HepG2 (cell line): Measurements from ENCODE around the gene SMG5. TPM values are rescaled to one million over a fixed set of nuclear protein-coding genes. Genes with fewer than 3 reads are reported as not detected.

ENCODE experiments used
- ATAC-seq: fragments of 200-7000 bp; cut with Tn5 transposase; 3 replicates; pipeline ENCODE4 v1.9.1; 2020; ENCODE audit warnings: mild to moderate bottlenecking, moderate library complexity
- BruUV-seq: library from RNA; stranded (reverse); fragments of 400-500 nt; replicated peaks from 2 replicates; lab custom pipeline; 2021; lab: Mats Ljungman, UMichigan
- CTCF ChIA-PET: fragments of 300-600 bp; formaldehyde crosslinking; extraction: SDS; loops from one replicate; lab custom pipeline; 2021; ENCODE audit warnings: low total read pairs, inconsistent platforms, low intra/inter-chr PET ratio; lab: Yijun Ruan, JAX
- POLR2A ChIA-PET: fragments of 350-600 bp; sonication (Branson Sonifier 250); formaldehyde crosslinking; loops from one replicate; lab custom pipeline; 2020; ENCODE audit warnings: antibody characterized with exemption, inconsistent platforms; lab: Yijun Ruan, JAX
- DNase-seq: peaks from one replicate; pipeline ENCODE4 v3.0.0-alpha.2; 2015; ENCODE audit warnings: low spot score
- FAIRE-seq: peaks from 3 replicates; lab custom pipeline; 2011; peaks lifted over from hg19 to GRCh38; lab: Jason Lieb, UNC
- H2AFZ ChIP-seq: one replicate; pipeline ENCODE4 v1.6.1; 2011; ENCODE audit warnings: low read length, inconsistent platforms
- H3K27ac ChIP-seq: fragments of 300-600 bp; 3 replicates; pipeline ENCODE4 v1.8.0; 2011; ENCODE audit warnings: mixed run types, mild to moderate bottlenecking, mixed read lengths, low read length, inconsistent platforms; ENCODE audit not compliant: insufficient read depth; ENCODE audit errors: extremely low read length
- H3K27me3 ChIP-seq, 2 experiments: fragments of 200-600 bp in 1 of 2; 2 replicates in 1 of 2; 3 replicates in 1 of 2; pipeline versions ENCODE4 v1.6.0 to v1.8.0; 2011; ENCODE audit warnings: low read length in 2 of 2, mild to moderate bottlenecking in 2 of 2, moderate library complexity in 2 of 2, inconsistent platforms in 1 of 2; ENCODE audit not compliant: insufficient read depth in 2 of 2, control insufficient read depth in 1 of 2
- H3K36me3 ChIP-seq, 2 experiments: fragments of 200-600 bp in 1 of 2; replicated peaks in 1 of 2; 2 replicates in 1 of 2; 3 replicates in 1 of 2; pipeline versions ENCODE4 v1.5.1 to v1.8.0; 2011; ENCODE audit warnings: low read length in 2 of 2, inconsistent platforms in 1 of 2; ENCODE audit not compliant: insufficient read depth in 2 of 2, control insufficient read depth in 1 of 2
- H3K4me1 ChIP-seq: 2 replicates; pipeline ENCODE4 v1.5.1; 2012; ENCODE audit warnings: low read length, inconsistent platforms; ENCODE audit not compliant: insufficient read depth
- H3K4me2 ChIP-seq: 2 replicates; pipeline ENCODE4 v1.6.0; 2011; ENCODE audit warnings: low read depth, low read length, inconsistent platforms
- H3K4me3 ChIP-seq, 3 experiments: fragments of 200-600 bp in 1 of 3; sonication (generic), shearing (Covaris generic) in 1 of 3; replicated peaks in 1 of 3; 2 replicates each; pipeline ENCODE4 v1.5.1; 2011 to 2016; ENCODE audit warnings: low read length in 3 of 3, inconsistent platforms in 2 of 3, low read depth in 2 of 3, mild to moderate bottlenecking in 2 of 3, control low read depth in 1 of 3, mixed read lengths in 1 of 3; ENCODE audit not compliant: insufficient read depth in 1 of 3
- H3K79me2 ChIP-seq: one replicate; pipeline ENCODE4 v1.6.1; 2011; ENCODE audit warnings: low read length, inconsistent platforms; ENCODE audit not compliant: insufficient read depth
- H3K9ac ChIP-seq: 2 replicates; pipeline ENCODE4 v1.6.0; 2011; ENCODE audit warnings: mild to moderate bottlenecking, low read depth, low read length, inconsistent platforms; ENCODE audit not compliant: insufficient read depth
- H3K9me3 ChIP-seq: 2 replicates; pipeline ENCODE4 v1.5.1; 2012; ENCODE audit warnings: mild to moderate bottlenecking, low read length
- H4K20me1 ChIP-seq: 2 replicates; pipeline ENCODE4 v1.6.0; 2011; ENCODE audit warnings: inconsistent platforms, mild to moderate bottlenecking, low read length, moderate library complexity; ENCODE audit not compliant: insufficient read depth
- FOXK2 ChIP-seq: fragments of 450-650 bp; IDR thresholded peaks from 2 replicates; pipeline ENCODE4 v1.6.1; 2016
- HDAC1 ChIP-seq: sonication (generic); formaldehyde crosslinking; IDR thresholded peaks from 2 replicates; pipeline ENCODE4 v1.5.1; 2020; ENCODE audit warnings: mild to moderate bottlenecking, missing genetic modification reagents
- HNRNPLL ChIP-seq: fragments of 200-400 bp; formaldehyde crosslinking; IDR thresholded peaks from 2 replicates; pipeline ENCODE4 v1.6.1; 2017; ENCODE audit warnings: mild to moderate bottlenecking, low read depth, low read length; ENCODE audit not compliant: poor library complexity, severe bottlenecking
- KDM5A ChIP-seq: fragments of 200-600 bp; sonication (generic); IDR thresholded peaks from 2 replicates; pipeline ENCODE4 v1.7.0; 2018; ENCODE audit warnings: antibody characterized with exemption, mild to moderate bottlenecking, low read length, borderline replicate concordance
- KMT2A ChIP-seq: sonication (generic); formaldehyde crosslinking; IDR thresholded peaks from 2 replicates; pipeline ENCODE4 v1.4.0; 2020; ENCODE audit warnings: missing genetic modification reagents
- NCOA2 ChIP-seq: sonication (generic); formaldehyde crosslinking; IDR thresholded peaks from 2 replicates; pipeline ENCODE4 v1.8.0; 2022; ENCODE audit warnings: inconsistent platforms
- PITX1 ChIP-seq: sonication (generic); formaldehyde crosslinking; IDR thresholded peaks from 2 replicates; pipeline ENCODE4 v1.5.1; 2020; ENCODE audit warnings: mild to moderate bottlenecking, missing genetic modification reagents
- PLSCR1 ChIP-seq: sonication (generic); formaldehyde crosslinking; IDR thresholded peaks from 2 replicates; pipeline ENCODE4 v1.5.0; 2020; ENCODE audit warnings: missing genetic modification reagents, mild to moderate bottlenecking, borderline replicate concordance
- PTBP1 ChIP-seq: fragments of 200-400 bp; formaldehyde crosslinking; IDR thresholded peaks from 2 replicates; pipeline ENCODE4 v1.6.1; 2018; ENCODE audit warnings: low read length, low read depth; ENCODE audit not compliant: poor library complexity, severe bottlenecking
- SIN3B ChIP-seq: fragments of 150-350 bp; IDR thresholded peaks from 2 replicates; pipeline ENCODE4 v1.6.1; 2014; ENCODE audit warnings: low read length
- SPEN ChIP-seq: sonication (generic); formaldehyde crosslinking; IDR thresholded peaks from 2 replicates; pipeline ENCODE4 v1.5.1; 2020; ENCODE audit warnings: low read depth, mild to moderate bottlenecking, missing genetic modification reagents
- ZMAT3 ChIP-seq: sonication (generic); formaldehyde crosslinking; conservative IDR thresholded peaks from 2 replicates; pipeline ENCODE4 v1.7.0; 2021; ENCODE audit warnings: missing genetic modification reagents
- ZNF260 ChIP-seq: sonication (generic); formaldehyde crosslinking; IDR thresholded peaks from 2 replicates; pipeline ENCODE4 v1.4.0; 2020; ENCODE audit warnings: missing genetic modification reagents, low read depth, mild to moderate bottlenecking, borderline replicate concordance
- ZNF329 ChIP-seq: sonication (generic); formaldehyde crosslinking; IDR thresholded peaks from 2 replicates; pipeline ENCODE4 v1.9.0; 2021; ENCODE audit warnings: low read depth, mild to moderate bottlenecking, missing genetic modification reagents
- ZNF335 ChIP-seq: sonication (generic); formaldehyde crosslinking; IDR thresholded peaks from 2 replicates; pipeline ENCODE4 v1.4.0; 2020; ENCODE audit warnings: missing genetic modification reagents
- ZNF354B ChIP-seq: sonication (generic); formaldehyde crosslinking; IDR thresholded peaks from 2 replicates; pipeline ENCODE4 v1.8.0; 2022; ENCODE audit warnings: mild to moderate bottlenecking, missing genetic modification reagents
- ZNF549 ChIP-seq: sonication (generic); formaldehyde crosslinking; IDR thresholded peaks from 2 replicates; pipeline ENCODE4 v1.5.0; 2020; ENCODE audit warnings: missing genetic modification reagents
- WGBS: methylation state at CpG from one replicate; pipeline ENCODE4 v1.1.6; 2017; ENCODE audit warnings: low lambda C conversion rate; 5-methylcytosine and 5-hydroxymethylcytosine counted together
- in situ Hi-C: cut with HindIII; loops from 2 replicates; pipeline ENCODE4 v1.10.0; 2017; ENCODE audit warnings: low pct_unique_long_range_greater_than_20kb; ENCODE audit not compliant: extremely low pct_ligation_motif_present
- intact Hi-C: fragments of 100-400 bp; cut with micrococcal nuclease; formaldehyde crosslinking; loops from one replicate; pipeline ENCODE4 v1.10.0; 2022; ENCODE audit not compliant: unreplicated experiment
- polyA plus RNA-seq, 8 experiments: library from polyadenylated mRNA; depleted of rRNA in 3 of 8; stranded (reverse) in 7 of 8; unstranded in 1 of 8; fragments of >200 nt; fragmentation: Illumina TruSeq in 4 of 8; extraction: Trizol in 4 of 8; gene quantifications; 2 replicates each; pipeline versions ENCODE4 v1.2.1 to v1.2.3, GENCODE V29; 2011 to 2016; ENCODE audit warnings: low read depth in 4 of 8, missing spikeins in 1 of 8, mixed read lengths in 1 of 8; ENCODE audit not compliant: insufficient read depth in 1 of 8
- total RNA-seq, 5 experiments: library from RNA; depleted of rRNA; stranded (reverse); fragments of >200 nt; fragmentation: Illumina TruSeq; extraction: Trizol; gene quantifications; 2 replicates each; pipeline ENCODE4 v1.2.3, GENCODE V29; 2016; ENCODE audit warnings: low read depth in 1 of 5
- TF ChIP-seq, protein P1 (sequence below): sonication (generic); formaldehyde crosslinking; IDR thresholded peaks from 2 replicates; pipeline ENCODE4 v1.4.0; 2020; ENCODE audit warnings: missing genetic modification reagents
- TF ChIP-seq, protein P2 (sequence below): sonication (generic); formaldehyde crosslinking; IDR thresholded peaks from 2 replicates; pipeline ENCODE4 v1.8.0; 2022; ENCODE audit warnings: missing genetic modification reagents, mild to moderate bottlenecking, moderate library complexity, borderline replicate concordance
- TF ChIP-seq, protein P3 (sequence below): IDR thresholded peaks from 2 replicates; pipeline ENCODE4 v1.6.1; 2012; ENCODE audit warnings: inconsistent platforms

Gene SMG5
- total and polyA plus RNA-seq, 2 of the 13 experiments (the other 11 are each of a cell fraction or from before 2014, with no cell fraction given) = 50.5 to 84.0 TPM

- WGBS = 95% methylated on average over 1 of the region's 1 CpG
- H3K9ac ChIP-seq = no peak overlapping the region
- no peak overlapping the region for H2AFZ ChIP-seq
- FAIRE-seq = no peak
- peaks cover 4% of the 10 kb centered on the region; the same call in 1 of the 2 replicates for H4K20me1 ChIP-seq
- POLR2A ChIA-PET = interaction anchor here (1.0 to 1.1 kb wide), 2 partner anchors 14 to 37 kb away, joined by 3 to 6 read pairs; partner anchors contain the start of gene SMG5
- H3K79me2 ChIP-seq = peaks cover 2% of the 10 kb centered on the region
- in situ Hi-C loops (no loop called here), intact Hi-C loops (no loop called here)
- BruUV-seq = no TSS peak
- CTCF ChIA-PET = interaction anchor here (0.7 kb wide), 1 partner anchor 173 kb away, joined by 3 read pairs; no protein-coding TSS in a partner anchor
- no peak overlapping the region for H3K27ac ChIP-seq
- ATAC-seq = 0 out of 3 replicates have a peak, but pooled peaks have one; percentile 30
- no peak overlapping the region for H3K4me3 ChIP-seq
- H3K27me3 ChIP-seq = no peaks in the 10 kb centered on the region
- DNase-seq = peak; percentile 25
- peaks cover 32 to 81% of the 10 kb centered on the region in 2 experiments for H3K36me3 ChIP-seq
- H3K4me1 ChIP-seq = no peaks in the 10 kb centered on the region
- no peaks in the 10 kb centered on the region for H3K9me3 ChIP-seq
- H3K4me2 ChIP-seq = no peak overlapping the region
- no peak for TF ChIP-seq HNRNPLL
- TF ChIP-seq ZNF329 (CRISPR knock-in tag) = no peak
- TF ChIP-seq PITX1 = no peak
- no peak for TF ChIP-seq NCOA2 (CRISPR knock-in tag)
- TF ChIP-seq SIN3B = no peak
- TF ChIP-seq SPEN (CRISPR knock-in tag) = no peak
- TF ChIP-seq KDM5A = peak; percentile 30; the same call in 1 of the 2 replicates
- TF ChIP-seq PTBP1 = no peak
- no peak for TF ChIP-seq ZNF549 (CRISPR knock-in tag)
- TF ChIP-seq KMT2A (CRISPR knock-in tag) = no peak
- no peak for TF ChIP-seq ZNF260
- TF ChIP-seq ZMAT3 (CRISPR knock-in tag) = no peak
- TF ChIP-seq, protein P1, sequence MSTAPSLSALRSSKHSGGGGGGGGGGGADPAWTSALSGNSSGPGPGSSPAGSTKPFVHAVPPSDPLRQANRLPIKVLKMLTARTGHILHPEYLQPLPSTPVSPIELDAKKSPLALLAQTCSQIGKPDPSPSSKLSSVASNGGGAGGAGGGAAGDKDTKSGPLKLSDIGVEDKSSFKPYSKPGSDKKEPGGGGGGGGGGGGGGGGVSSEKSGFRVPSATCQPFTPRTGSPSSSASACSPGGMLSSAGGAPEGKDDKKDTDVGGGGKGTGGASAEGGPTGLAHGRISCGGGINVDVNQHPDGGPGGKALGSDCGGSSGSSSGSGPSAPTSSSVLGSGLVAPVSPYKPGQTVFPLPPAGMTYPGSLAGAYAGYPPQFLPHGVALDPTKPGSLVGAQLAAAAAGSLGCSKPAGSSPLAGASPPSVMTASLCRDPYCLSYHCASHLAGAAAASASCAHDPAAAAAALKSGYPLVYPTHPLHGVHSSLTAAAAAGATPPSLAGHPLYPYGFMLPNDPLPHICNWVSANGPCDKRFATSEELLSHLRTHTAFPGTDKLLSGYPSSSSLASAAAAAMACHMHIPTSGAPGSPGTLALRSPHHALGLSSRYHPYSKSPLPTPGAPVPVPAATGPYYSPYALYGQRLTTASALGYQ (CRISPR knock-in tag) = no peak
- TF ChIP-seq, protein P2, sequence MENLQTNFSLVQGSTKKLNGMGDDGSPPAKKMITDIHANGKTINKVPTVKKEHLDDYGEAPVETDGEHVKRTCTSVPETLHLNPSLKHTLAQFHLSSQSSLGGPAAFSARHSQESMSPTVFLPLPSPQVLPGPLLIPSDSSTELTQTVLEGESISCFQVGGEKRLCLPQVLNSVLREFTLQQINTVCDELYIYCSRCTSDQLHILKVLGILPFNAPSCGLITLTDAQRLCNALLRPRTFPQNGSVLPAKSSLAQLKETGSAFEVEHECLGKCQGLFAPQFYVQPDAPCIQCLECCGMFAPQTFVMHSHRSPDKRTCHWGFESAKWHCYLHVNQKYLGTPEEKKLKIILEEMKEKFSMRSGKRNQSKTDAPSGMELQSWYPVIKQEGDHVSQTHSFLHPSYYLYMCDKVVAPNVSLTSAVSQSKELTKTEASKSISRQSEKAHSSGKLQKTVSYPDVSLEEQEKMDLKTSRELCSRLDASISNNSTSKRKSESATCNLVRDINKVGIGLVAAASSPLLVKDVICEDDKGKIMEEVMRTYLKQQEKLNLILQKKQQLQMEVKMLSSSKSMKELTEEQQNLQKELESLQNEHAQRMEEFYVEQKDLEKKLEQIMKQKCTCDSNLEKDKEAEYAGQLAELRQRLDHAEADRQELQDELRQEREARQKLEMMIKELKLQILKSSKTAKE (CRISPR knock-in tag) = no peak
- TF ChIP-seq ZNF354B = no peak
- no peak for TF ChIP-seq ZNF335 (CRISPR knock-in tag)
- TF ChIP-seq HDAC1 (CRISPR knock-in tag) = no peak
- TF ChIP-seq FOXK2 = no peak
- TF ChIP-seq, protein P3, sequence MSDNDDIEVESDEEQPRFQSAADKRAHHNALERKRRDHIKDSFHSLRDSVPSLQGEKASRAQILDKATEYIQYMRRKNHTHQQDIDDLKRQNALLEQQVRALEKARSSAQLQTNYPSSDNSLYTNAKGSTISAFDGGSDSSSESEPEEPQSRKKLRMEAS = no peak
- TF ChIP-seq PLSCR1 (CRISPR knock-in tag) = no peak
These were observed 37.0 kb upstream of the SMG5 start for GRCh38 chr1:156319664-156320063.
